NCI-H1105 treated with DMSO at 0.1 percent for 48 hours (cell line): ENCODE measurements around the gene ESPL1.

ENCODE experiments used
- DNase-seq: peaks from one replicate; lab custom pipeline; 2025; lab: John Stamatoyannopoulos, UW

ESPL1 gene

DNA sequence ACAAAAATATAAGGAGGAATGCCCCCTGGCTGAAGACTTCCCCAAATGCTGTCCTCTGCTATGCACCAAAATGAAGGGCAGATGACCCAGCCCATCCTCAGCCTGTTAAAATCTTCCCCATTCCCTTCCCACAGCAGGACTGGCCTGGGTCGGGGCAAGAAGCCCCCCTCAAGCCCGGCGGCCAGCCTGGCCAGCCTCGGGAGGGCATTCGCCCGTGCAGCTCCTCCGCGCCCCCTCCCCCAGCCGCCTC lies 36.5 kb upstream of the ESPL1 start:
- no peak for DNase-seq

- no peak for DNase-seq
These were observed 36.0 kb upstream of the ESPL1 start, which contains the start of gene RARG for GRCh38 chr12:53231921-53232645. TSS of gene RARG (minus strand) at chr12:53232209. CDS start at chr12:53227545, 4,664 bp downstream.

GRCh38 chr12:53232646-53233461 lies 35.2 kb upstream of the ESPL1 start:
- DNase-seq, result no peak

GRCh38 chr12:53233671-53234121 lies 34.4 kb upstream of the ESPL1 start:
- no peak for DNase-seq

GRCh38 chr12:53234271-53234914 lies 33.7 kb upstream of the ESPL1 start:
- no peak for DNase-seq

DNA sequence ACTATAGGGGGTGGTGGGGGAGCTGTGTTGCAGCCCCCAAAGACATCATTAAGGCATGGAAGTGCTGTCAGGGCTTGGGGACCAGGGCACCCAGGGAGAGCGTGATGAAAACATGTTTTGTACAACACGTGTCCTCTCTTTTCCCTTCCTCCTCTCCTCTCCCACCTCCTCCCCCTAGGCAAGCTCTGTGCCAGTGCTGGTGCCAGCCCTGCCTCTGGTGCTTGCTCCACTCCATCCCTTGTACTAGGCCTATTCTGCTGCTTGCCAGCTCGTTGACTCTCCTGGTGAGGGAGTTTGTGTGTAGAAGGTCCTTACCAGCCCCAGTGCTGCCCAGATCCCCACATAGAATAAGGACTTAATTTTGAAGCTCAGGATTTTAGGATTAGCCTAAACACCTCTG lies 32.9 kb upstream of the ESPL1 start:
- no peak for DNase-seq

DNA sequence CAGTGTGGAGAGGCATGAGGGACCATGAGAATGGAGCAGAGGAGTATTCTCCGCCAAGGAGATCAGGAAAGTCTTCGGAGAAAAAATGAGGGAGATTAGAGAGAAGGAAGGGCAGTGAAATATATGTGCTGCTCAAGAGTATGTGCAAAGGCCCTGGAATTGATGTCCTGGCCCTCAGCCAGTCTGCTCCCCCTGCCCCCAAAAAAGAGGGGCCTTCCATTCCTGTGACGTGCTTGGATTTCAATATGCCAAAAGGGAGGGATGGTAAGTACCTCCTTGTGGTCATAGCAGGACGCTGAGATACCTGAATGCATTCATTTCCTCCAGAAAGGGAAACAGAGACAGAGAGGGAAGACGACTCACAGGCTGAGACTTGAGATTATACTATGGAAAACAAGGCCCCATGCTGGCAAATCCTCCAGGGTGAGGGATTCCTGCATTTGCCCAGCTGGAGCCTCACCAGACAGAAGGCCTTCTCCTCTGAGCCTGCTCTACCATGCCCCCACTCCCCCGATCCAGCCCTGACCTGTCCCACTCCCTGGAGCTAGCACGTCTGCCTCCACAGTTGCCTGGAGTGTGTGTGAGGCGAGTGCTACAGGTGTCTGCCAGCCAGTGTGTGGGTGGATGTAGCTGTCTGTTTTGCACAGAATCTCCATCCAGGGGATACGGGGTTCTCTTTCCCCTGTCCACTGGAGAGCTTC lies 32.2 kb upstream of the ESPL1 start:
- no peak for DNase-seq

DNA sequence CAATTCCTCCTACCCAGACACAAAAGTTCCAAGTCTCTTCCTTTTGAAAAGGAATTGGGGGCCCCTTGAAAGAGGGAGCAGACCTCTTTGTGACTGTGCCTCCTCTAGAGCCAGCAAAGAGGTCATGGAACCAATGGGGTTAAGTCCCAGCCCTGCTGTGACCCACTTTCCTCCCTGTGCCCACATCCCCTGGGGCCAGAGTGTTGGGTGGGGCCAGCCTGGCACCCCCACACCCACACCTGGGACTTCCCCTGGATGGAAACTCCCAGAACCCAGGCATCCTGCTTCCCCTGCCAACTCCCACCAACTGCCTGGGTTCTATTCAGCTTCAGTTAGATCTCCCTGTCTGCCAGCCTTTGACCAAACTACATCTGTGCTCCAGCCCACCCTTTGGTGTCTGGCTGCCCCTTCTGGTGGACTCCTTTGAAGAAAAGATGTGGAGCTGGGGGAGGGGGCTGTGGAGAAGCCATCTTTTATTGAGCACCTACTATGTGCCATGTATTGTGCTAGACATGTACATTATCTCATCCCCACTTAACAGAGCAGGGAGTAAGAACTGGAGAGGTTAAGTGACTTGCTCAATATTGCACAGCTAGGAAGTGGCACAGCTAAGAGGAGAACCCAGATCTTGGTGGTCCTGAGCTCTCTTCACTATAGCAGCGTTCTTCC lies 31.5 kb upstream of the ESPL1 start:
- DNase-seq, result no peak

DNA sequence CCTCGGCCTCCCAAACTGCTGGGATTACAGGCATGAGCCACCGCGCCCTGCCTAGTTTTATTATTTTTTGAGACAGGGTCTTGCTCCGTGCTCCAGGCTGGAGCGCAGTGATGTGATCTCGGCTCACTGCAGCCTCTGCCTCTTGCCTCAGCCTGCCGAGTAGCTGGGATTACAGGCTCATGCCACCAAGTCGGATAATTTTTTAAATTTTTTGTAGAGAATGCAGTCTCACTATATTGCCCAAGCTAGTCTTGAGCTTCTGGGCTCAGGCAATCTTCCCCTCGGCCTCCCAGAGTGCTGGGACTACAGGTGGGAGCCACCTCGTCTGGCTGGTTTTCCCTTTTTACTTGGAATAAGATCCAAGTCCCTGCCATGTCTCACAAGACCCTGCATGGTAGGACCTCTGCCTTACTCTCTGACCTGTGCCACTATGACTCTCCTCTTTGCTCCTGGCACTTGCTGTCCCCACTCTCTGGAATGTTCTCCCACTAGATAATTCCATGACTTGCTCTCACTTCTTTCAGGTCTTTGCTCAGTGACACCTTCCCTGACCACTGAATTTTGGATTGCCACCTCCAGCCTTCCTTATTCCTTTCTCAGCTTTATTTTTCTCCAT lies 28.3 kb upstream of the ESPL1 start:
- DNase-seq, result no peak

- no peak for DNase-seq
These were observed 26.3 kb upstream of the ESPL1 start for GRCh38 chr12:53241623-53242412.

GRCh38 chr12:53244337-53244736 lies 23.8 kb upstream of the ESPL1 start:
- DNase-seq, result no peak

DNA sequence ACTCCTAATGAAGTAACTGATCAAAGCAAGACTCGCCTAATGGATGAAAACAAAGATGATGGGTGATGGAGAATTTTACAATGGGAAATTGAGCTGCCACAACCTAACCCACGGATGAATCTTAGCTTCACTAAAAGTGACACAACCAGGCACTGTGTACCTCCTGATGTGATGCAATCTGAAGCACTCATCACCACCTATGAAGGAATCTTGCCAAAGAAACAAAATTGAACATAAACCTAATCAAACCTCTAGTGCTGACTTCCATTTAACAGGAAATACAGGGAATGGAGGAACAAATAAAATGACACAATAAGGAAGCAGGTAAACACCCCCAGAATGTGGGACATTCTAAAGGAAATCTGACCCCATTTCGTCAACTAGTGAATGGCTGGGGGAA lies 22.8 kb upstream of the ESPL1 start:
- no peak for DNase-seq

DNA sequence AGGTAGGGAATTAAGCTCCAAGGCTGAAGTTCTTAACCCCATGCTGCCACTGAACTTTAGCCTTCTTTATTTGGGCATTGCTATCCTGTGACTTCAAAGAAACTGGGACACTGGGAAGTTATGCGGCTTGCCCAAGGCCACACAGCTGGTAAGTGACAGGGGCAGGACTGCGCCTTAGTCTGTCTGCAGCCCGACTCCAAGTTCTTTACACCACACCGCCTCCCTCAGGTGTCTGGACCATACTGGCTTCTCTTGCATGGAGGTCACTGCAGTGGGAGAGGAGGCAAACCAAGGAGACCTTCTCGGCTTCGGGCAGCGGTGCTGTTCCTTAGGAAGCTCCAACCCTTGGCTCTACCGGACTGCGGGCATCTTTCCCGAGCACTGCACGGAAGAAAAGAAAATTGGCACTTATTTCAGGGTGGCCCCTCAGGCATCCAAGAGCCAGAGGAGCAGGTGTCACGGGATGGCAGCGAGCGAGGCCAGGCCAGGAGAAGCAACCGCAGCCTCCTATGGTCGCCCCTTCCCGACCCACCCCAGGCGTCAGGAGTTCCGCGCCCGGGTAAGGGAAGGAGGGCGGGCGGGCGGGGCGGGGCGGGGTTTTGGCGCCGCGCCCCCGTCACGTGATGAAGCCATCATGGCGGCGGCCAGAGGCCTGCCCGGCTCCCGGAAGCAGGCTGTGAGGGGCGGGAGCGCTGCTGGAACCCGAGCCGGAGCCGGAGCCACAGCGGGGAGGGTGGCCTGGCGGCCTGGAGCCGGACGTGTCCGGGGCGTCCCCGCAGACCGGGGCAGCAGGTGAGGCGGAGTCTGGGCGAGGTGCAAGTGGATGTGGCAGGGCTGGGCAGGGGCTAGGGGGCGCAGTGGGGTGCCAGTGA lies 16.4 kb upstream of the ESPL1 start:
- DNase-seq, result peak; percentile 40

DNA sequence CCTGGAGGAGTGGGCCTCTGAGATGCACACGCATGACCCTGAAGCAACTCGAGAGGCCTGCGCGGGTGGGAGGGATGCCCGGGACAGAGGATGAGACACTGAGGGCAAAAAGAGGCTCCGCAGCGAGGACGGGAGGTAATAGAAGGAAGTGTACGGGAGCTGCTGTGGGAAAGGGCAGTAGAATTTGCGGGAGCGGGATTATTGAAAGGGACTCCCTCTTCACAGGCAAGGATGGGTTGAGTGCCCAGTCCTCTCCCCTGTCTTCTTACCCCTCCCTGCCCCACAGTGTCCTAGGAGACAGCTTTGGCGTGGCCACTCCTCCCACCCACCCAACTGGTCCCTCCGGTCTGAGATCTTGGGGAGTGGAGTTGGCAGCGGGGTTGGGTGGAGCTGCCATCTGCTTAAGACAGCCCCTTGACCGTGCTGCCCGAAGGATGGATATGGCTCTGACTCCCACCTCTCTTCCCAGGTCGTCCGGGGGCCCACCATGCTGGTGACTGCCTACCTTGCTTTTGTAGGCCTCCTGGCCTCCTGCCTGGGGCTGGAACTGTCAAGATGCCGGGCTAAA lies 15.7 kb upstream of the ESPL1 start:
- no peak for DNase-seq

GRCh38 chr12:53253298-53253697 lies 14.8 kb upstream of the ESPL1 start:
- no peak for DNase-seq

- no peak for DNase-seq
These were observed 13.1 kb upstream of the ESPL1 start for GRCh38 chr12:53254816-53255545.

DNA sequence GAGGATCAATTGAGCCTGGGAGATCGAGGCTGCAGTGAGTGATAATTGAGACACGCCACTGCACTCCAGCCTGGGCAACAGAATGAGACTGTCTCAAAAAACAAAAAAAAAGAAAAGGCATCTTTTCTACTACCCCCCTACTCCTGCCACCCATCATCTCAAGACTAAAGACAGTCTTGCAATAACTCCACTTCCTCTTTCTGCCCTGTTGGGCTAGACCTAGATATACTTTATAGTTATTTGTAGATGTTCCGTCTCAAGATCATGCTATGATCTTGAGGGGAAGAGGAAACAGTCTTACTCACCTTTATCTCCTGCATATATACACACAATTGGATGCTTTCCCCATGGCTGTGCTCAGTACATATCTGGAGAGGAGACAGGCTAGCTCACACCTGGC lies 12.1 kb upstream of the ESPL1 start:
- DNase-seq, result no peak
